HG02973 (cell line): ENCODE results near the gene STIP1.
"Not testable (repeated sequence)": the region's sequence is repeated elsewhere in the genome, so short reads cannot be mapped to it uniquely, and the experiment has no call there.

ENCODE experiments used
- ATAC-seq: cut with Tn5 transposase; IDR thresholded peaks from one replicate; pipeline ENCODE4 v1.9.1; 2021; ENCODE audit warnings: moderate library complexity; ENCODE audit not compliant: unreplicated experiment

Gene STIP1

DNA sequence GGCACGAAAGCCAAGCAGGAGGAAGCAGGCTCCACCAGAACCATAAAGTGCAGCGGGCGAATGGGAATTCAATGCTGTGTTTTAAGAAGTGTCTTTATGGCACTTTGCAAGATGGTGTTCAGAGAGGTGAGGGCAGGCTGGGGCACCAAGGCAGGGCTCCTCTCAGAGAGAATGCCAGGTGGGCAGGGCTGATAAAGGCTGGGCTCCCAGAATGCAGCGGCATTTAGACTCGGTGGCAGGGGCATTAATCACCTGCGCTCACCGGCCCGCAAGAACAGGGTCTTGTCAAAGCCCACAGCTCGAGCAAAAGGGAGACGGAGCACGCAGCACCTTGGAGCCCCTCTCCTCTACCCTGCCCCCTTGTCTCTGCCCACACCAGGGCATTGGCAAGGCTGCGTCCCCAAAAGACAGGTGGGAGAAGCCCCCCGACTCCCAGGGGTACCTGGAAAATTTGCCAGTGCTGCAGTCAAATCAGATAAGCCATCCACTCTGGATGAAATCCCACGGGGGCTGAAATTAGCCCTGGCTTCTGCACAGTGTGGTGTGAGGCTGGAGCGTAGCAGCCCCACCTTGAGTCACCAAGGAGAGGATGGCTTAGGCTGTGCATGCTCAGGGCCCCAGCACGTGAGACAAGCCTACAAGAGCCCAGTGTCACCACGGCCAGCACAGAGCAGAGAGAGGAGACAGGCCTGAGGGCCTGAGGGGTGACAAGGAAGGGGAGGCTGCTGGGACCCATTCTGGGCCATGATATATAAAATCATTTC is 28.2 kb upstream of the STIP1 start:
- no peak for ATAC-seq

DNA sequence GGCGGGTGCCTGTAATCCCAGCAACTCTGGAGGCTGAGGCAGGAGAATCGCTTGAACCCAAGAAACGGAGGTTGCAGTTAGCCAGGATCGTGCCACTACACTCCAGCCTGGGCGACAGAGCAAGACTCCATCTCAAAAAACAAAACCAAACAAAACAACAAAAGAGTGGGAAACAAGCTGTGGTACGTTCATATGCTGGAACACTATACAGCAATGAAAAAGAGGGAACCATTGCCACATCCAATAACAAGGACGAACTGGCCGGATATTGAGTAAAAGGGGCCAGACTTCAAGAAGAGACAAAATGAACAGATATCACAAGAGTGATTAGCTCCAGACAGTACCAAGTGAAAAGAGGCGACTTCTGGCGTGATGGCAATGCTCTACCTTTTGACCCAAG is 24.9 kb upstream of the STIP1 start:
- no peak for ATAC-seq

DNA sequence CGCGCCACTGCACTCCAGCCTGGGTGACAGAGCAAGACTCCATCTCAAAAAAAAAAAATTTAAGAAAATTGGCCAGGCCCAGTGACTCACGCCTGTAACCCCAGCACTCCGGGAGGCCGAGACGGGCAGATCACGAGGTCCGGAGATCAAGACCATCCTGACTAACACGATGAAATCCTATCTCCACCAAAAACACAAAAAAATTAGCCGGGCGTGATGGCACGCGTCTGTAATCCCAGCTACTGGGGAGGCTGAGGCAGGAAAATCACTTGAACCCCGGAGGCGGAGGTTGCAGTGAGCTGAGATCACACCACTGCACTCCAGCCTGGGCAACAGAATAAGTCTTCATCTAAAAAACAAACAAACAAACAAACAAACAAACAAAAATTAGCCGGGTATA is 23.2 kb upstream of the STIP1 start:
- not testable (repeated sequence) for ATAC-seq

DNA sequence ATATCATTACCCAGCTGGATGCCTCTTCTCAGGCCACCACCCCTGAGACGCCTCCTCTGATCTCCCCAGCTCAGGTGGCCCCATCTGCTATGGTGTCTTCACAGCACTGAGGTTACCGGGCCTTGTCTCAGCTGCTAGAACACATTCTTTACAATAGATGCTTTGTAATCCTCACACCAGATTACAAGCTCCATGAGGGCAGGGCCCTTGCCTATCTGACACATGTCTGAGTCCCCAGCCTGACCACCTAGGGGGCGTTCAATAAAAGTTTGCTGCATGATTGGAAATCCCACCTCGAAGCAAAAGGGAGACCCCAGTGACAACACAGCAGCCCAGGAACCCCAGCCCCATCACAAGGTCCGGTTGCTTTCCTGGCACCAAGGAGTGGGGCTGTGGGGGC is 22.0 kb upstream of the STIP1 start:
- no peak for ATAC-seq

DNA sequence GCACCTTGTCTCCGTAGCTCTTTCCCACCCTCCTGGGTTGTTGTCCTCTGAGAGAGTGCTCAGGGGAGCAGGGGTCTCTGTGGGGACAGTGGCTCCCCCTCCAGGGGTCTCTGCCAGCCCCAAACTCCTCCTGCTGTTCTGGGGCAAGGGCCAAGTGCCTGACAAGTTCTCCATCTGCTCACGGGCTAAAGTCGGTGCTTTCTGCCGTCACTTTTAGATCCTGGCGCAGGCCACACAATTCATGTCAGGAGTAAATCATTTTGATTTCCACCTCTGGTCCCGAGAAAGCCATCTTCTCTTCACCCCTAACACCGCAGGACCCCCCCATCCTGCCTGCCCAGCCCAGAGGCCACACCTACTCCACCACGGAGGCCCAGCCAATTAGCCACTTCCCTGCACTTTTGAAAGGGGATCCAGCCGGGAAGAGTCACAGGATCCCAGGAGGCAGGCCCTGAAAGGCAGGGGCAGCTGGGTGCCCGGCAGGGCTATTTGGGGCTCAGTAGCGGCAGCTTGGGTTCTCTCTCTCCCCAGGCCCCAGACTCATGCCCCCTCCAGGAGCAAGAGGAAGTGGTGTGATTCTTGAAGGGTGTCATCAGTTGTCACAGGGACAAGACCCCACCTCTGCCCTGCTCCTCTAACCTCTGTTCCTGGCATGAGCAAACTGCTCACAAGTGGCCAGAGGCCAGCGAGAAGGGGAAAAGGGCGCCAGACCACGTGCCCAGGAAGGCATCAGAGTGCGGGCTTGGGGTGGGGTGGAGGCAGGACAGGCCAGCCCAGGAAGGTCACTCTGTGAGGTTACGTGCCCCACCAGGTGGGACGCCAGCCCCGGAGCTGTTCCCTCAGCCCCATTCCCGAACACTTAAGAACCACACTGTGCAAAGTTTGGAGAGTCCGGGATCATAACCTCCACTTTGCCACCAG is 21.3 kb upstream of the STIP1 start:
- no peak for ATAC-seq

DNA sequence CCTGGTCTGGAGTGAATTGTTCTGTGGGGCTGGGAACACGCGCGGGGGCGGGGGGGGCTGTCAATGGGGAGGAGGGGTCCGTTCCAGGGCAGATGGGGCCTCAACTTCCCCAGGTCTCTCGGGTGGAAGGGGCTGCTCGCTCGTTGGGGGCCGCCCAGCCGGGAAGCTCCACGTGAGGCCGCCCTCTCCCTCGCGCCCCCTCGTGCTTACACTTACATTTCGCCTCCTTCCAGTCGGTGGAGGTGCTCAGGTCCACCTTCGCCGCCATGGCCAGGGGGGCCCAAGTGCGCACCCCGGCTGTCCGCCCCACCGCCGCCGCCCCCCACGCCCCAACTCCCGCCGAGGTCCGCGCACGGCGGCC is 20.5 kb upstream of the STIP1 start:
- no peak for ATAC-seq

DNA sequence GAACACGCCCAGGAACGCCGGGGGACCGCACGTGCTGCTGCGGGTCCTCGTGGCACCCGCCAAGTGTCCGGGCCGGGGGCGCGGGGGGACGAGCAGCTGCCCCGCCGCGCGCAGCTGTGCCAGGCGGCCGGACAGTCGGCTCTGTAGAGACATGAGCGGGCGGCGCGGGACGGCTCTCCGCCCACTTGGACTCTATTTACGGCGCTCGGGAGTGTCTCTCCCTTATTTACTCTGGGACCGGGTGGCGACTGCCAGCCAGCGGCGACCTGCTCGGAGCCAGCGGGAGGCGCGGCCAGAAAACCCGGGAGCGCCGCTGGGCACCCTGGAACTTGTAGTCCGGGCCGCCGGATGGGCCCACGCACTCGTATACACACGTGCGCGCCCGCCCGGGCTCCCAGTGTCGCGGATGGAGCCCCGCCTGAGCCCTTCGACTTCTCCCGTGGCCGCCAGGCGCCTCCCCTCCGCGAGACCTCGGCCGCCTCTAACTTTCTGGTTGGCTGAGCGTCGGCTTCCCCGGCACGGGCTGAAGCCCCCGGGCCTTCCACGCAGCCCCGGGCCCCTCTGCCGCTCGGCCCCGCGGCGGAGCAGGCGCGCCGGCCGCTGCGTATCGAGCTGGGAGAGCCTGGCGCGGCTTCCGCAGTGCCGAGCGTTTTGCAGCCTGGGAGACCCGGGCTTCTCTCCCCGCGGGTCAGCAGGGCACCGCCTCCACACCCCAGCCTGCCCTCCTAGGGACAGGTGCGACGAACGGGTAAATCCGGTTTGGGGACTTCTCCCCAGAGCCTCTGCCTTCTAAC is 19.9 kb upstream of the STIP1 start, which contains the start of gene MACROD1:
TSS of gene MACROD1 (minus strand) at position 272 of the 794 bp plus-strand sequence. CDS start at position 153, 119 bp downstream.
- ATAC-seq: peak; percentile 80

DNA sequence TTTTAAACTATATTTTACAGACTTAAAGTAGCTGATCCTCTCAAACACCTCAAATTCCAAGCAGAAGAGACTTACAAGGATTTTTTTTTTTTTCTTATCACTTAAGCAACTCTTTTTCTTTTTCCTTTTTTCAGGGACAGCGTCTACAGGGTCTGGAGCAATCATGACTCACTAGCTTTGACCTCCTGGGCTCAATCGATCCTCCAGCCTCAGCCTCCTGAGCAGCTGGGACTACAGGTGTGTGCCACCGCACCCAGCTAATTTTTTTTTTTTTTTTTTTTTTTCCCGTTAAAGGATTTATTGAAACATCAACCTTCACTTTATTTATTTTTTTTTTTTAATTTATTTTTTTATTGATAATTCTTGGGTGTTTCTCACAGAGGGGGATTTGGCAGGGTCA is 15.6 kb upstream of the STIP1 start:
- no peak for ATAC-seq

DNA sequence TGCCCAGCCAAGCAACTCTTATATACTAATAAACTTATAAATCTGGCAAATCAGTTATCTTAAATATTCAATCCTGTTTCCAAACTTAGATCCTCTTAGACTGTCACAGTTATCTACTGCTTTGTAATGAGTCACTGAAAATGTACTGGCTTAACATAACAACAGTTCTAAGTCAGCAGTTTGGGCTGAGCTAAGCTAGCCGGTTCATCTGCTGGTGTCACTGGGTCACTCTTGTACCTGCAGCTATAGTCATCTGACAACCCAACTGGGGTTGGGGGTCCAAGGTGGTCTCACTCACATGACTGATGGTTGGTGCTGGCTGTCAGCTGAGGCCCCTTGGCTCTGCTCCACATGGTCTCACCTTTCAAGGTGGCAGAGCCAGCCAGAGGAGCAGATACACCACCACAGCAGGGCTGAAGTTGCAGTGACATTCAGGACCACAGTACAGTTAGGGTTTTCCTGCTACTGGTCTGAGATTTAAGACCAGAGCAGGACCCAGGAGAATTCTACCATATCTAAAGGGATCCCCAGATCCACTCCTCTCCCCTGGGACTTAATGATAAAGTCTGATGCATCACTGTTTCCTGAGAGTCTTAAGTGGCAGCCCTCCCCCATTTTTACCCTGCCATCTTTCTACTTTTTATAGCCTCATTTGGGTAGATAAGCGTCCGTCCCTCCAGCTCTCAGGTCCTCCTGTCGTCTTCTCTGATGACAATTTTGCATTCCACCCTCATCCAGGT is 12.2 kb upstream of the STIP1 start:
- no peak for ATAC-seq

DNA sequence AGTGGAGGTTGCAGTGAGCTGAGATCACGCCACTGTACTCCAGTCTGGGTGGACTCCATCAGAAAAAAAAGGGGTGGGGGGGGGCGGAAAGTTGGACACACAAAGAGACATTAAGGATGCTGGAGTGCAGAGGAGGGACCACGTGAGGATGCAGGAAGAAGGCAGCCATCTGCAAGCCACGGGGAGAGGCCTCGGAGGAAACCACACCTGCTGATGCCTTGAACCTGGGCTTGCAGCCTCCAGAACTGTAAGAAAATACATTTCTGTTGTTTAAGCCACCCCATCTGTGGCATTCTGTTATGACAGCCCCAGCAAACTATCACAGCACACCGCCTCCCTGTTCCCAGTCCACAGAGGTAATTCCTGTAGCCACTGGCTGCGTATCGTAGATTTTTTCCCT is 9.2 kb upstream of the STIP1 start:
- ATAC-seq: no peak

DNA sequence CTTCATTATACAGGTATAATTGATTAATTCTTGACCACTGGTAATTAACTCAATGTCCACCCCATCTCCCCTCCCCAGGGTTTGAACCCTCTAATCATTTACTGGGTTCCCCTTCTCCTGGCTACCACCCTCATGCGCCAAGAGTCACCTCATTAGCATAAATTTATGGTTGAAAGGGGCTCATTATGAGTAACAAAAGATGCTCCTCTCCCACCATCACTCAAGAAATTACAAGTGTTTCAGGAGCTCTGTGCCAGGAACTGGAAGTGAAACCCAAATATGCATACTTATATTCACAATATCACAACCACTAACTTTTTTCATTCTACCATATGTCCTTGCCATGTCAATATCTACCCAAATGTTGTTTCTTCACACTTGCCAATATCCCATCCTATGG is 7.8 kb upstream of the STIP1 start:
- no peak for ATAC-seq

DNA sequence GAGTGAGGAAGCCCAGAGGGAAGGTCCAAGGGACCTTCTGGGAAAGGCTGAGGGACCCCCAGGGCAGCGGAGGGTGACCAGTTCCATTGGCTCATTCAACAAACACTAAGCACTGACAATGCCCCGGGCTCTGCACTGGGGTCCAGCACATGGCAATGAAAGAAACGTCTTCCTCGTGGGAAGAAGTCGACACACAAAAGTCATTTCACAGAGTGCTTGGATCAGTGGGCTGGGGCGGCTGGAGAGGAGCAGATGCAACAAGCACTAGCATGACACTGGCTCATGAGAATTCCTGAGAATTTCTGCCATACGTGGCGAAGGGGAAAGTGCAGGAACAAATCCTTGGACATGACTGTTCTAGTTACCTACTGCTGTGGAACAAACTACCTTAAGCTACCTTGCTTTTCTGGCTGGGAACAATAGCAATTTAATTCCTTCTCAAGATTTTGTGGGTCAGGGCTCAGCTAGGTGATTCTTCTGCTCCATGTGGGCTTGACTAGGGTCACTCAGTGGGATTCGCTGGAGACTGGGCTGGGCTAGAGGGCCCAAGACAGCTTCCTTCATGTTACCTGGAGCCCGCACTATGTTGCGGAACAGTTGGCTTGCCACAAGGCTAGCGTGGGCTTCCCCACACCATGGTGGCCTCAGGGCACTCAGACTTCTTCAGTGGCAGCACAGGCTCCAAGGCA is 6.9 kb upstream of the STIP1 start:
- no peak for ATAC-seq

DNA sequence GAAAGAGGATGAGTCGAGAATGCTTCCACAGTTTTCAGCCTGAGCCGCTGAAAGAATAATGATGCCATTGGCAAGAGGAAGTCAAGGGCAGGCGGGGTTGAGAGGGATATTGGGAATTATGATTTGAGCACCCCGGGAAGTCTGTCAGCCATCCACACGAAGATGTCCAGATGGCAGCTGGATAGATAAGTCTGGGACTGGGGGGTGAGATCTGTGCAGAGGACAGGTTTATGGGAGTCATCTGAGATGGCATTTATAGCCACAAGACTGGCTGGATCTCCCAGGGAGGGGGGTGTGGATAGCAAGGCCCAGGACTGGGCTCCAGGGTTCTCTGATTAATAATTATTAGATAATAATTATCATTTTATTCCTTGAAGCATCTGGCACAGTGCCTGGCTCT is 5.1 kb upstream of the STIP1 start:
- no peak for ATAC-seq

DNA sequence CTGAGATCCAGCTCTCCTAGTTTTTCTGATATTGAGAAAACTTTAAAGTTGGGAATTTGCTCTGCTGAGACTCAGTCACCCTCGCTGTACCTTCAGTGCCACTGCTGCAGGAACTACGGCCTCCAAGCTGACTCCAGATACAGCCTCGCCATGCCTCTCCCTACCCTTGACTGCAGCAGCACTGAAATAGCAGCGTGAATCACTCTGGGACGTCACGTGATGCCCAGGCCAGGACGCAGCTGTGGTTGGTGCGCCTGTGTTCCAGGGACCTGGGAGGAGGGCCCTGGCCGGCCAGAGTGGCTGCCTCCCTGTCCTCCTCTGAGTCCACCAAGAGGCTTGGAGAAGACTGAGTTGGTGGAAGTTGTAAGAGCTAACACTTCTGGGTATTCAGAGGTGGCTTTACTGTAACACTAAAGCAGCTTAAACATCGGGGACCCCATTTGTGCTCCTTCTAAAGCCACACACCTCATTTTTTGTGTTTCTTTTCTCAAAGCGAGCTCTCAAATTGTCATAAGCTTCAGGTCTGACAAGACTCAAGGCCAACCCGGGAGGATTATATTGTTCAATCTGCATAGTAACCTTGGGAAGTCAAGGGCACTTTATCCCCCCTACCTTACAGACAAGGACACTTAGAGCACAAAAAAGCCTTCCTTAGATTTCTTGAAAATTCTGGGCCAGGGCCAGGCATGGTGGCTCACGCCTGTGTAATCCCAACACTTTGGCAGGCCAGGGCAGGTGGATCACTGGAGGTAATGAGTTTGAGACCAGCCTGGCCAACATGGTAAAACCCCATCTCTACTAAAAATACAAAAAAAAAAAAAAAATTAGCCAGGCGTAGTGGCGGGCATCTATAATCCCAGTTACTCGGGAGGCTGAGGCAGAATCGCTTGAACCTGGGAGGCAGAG is 4.2 kb upstream of the STIP1 start:
- ATAC-seq: no peak

DNA sequence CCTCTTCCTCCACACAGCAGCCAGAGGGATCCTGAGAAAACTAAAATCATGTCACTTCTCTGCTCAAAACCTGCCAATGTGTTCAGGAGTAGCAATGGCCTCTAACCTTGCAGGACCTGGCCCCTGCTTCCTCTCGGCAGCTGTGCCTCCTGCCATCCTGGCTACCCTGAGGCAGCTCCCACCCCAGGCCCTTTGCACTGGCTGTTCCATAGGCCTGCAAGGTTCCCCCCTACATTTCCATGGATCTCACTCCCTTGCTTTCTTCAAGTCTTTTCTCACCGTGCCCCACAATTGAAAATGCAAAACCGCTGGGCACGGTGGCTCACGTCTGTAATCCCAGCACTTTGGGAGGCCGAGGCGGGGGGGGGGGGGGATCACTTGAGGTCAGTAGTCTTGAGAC is 2.1 kb upstream of the STIP1 start:
- no peak for ATAC-seq

DNA sequence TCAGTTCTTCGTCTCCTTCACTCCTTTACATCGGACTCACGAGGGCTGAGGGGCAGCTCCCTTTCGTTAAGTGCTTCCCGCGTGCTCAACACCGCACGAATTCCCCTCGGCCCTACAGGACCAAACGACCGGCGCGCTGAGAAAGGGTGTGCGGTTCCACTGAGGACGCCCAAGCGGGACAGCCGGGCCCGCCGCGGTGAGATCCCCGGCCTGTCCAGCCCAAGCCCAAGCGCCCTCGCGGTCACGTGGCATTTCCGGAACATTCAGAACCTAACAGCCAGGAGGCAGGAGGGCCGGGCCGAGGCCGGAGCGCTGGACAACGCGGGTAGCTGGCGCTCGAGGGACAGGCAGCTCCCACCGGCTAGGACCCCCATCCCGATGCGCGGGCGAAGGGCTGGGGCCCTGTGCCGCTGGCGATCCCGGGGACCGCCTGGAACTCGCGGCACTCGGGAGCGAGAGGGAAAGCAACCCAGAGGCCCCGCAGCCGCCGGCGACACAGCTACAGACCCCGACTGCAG is 737 bp upstream of the STIP1 start:
- ATAC-seq: peak; percentile 11

DNA sequence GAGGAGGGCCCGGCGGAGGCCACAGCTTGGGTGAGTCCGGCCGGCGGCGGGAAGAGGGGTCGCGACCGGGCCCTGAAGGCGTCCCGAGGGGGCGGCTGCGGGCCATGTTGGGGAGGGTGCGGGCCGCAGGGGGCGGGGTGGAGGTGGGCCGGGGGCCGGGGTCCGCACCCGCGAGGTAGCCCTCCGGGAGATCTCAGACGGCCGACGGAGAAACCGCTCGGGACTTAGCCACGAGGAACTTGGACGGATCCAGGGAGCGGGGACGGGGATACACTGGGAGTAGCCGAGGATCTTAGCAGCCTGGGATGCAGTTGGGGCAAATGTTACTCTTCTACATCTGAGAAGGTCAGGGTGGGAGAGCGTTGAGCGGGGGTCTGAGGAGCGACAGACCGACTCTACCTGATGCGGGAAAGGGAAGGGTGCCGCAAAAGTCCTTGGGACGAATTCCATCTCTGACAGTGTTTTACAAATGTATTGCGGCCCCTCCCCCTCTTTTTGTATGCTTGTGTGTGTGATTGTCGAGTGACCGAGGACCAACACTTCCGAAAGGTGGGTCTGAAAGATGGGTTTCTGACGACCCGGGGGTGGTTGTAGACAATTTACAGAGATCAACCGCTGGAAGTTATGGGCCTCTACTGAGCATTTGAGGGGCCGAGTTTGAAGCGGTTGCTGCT is 658 bp downstream of the STIP1 start:
- ATAC-seq: peak; percentile 1

DNA sequence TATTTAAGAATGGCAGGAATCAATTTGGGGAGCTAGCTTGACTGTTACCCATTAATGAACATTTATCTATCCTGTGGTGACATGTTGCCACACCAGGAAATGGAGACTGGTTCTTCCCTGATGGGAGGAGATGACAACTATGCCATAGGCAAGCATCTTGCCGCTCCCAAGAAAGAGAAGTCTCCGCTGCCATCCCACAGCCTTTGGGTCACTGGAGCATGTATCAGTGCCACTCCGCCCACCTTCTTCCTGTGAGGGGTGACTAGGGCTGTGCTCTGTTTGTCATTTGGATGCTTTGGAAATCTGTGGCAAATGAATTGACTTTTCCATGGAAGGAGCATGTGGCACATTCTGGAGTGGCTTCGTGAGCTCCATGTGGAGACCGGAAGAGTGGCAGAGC is 6.5 kb downstream of the STIP1 start:
- no peak for ATAC-seq
